ENCODE measurements around the gene FGFBP1. TPM values are rescaled to one million over a fixed set of nuclear protein-coding genes. Genes with fewer than 3 reads are reported as not detected.

Gene FGFBP1
- total RNA-seq, 4 donors from 2014 or later: not detected

- no peak for TF ChIP-seq CTCF (IDR thresholded peaks at IDR 0.05; ENCODE audit: low read depth)
Observed at GRCh38 chr4:15912236-15912635, 26.3 kb downstream of the FGFBP1 start.

GRCh38 chr4:15910155-15910940 lies 28.2 kb downstream of the FGFBP1 start:
- TF ChIP-seq CTCF (IDR thresholded peaks at IDR 0.05; ENCODE audit: low read depth): no peak

- no peak for TF ChIP-seq CTCF (IDR thresholded peaks at IDR 0.05; ENCODE audit: low read depth)
Observed at GRCh38 chr4:15907430-15907829, 31.1 kb downstream of the FGFBP1 start.

- no peak for TF ChIP-seq CTCF (IDR thresholded peaks at IDR 0.05; ENCODE audit: low read depth)
Observed at GRCh38 chr4:15906020-15906443, 32.5 kb downstream of the FGFBP1 start.

- no peak for TF ChIP-seq CTCF (IDR thresholded peaks at IDR 0.05; ENCODE audit: low read depth)
Observed at GRCh38 chr4:15902746-15903145, 35.8 kb downstream of the FGFBP1 start.

GRCh38 chr4:15901998-15902397 lies 36.5 kb downstream of the FGFBP1 start:
- no peak for TF ChIP-seq CTCF (IDR thresholded peaks at IDR 0.05; ENCODE audit: low read depth)

- TF ChIP-seq CTCF (IDR thresholded peaks at IDR 0.05; ENCODE audit: low read depth): no peak
Observed at GRCh38 chr4:15901007-15901406, 37.5 kb downstream of the FGFBP1 start.
